Brain microvascular endothelial cell (primary cell): ENCODE results near the gene HLA-DQB2.
"Not testable (repeated sequence)": the region's sequence is repeated elsewhere in the genome, so short reads cannot be mapped to it uniquely, and the experiment has no call there.

Experiments used
- DNase-seq: peaks from one replicate; pipeline ENCODE4 v3.0.0-alpha.2; 2020
- H3K27ac ChIP-seq: fragments of 250-450 bp; sonication (Bioruptor Pico); 2 replicates; pipeline ENCODE4 v1.5.1; 2020; ENCODE audit warnings: mild to moderate bottlenecking, moderate library complexity
- H3K27me3 ChIP-seq: fragments of 250-450 bp; sonication (Bioruptor Pico); replicated peaks from 2 replicates; pipeline ENCODE4 v1.5.1; 2020; ENCODE audit warnings: mild to moderate bottlenecking
- H3K36me3 ChIP-seq: fragments of 250-450 bp; sonication (Bioruptor Pico); replicated peaks from 2 replicates; pipeline ENCODE4 v1.5.1; 2020; ENCODE audit warnings: mild to moderate bottlenecking
- H3K4me3 ChIP-seq: 2 replicates; pipeline ENCODE4 v1.5.1; 2011; ENCODE audit warnings: low read depth, mild to moderate bottlenecking, control low read depth, low read length, moderate library complexity
- CTCF ChIP-seq: IDR thresholded peaks from 2 replicates; pipeline ENCODE4 v1.5.1; 2011; ENCODE audit warnings: low read depth, mild to moderate bottlenecking, moderate library complexity, low read length, control low read depth, inconsistent platforms; ENCODE audit errors: missing control alignments
- in situ Hi-C: cut with HindIII; loops from 2 replicates; pipeline ENCODE4 v1.10.0; 2017; ENCODE audit warnings: low sequenced_read_pairs, low pct_ligation_motif_present

Gene HLA-DQB2

GRCh38 chr6:32763421-32763820, at the start of gene HLA-DQB2:
Gene HLA-DQB2 (minus strand): TSS chr6:32763532. CDS start chr6:32763470, 62 bp downstream.
- in situ Hi-C loops: no loop called here
- no peaks in the 10 kb centered on the region for H3K27me3 ChIP-seq

GRCh38 chr6:32809171-32809570, 45.8 kb upstream of the HLA-DQB2 start:
- H3K4me3 ChIP-seq: no peak overlapping the region
- in situ Hi-C loops: no loop called here
- no peaks in the 10 kb centered on the region for H3K36me3 ChIP-seq
- TF ChIP-seq CTCF: no peak
- H3K27ac ChIP-seq: no peak overlapping the region
- H3K27me3 ChIP-seq: no peaks in the 10 kb centered on the region
- no peak for DNase-seq

More at GRCh38 chr6:32763421-32763820, at the start of gene HLA-DQB2:
- no peaks in the 10 kb centered on the region for H3K36me3 ChIP-seq
- DNase-seq: no peak
- no peak for TF ChIP-seq CTCF
- no peak within 1 kb of the TSS for H3K4me3 ChIP-seq
- H3K27ac ChIP-seq: no peak within 1 kb of the TSS

GRCh38 chr6:32807020-32807580, 43.8 kb upstream of the HLA-DQB2 start:
- TF ChIP-seq CTCF: no peak

GRCh38 chr6:32805404-32805803, 42.1 kb upstream of the HLA-DQB2 start:
- H3K27me3 ChIP-seq: peaks cover 16% of the 10 kb centered on the region
- DNase-seq, H3K4me3 ChIP-seq, in situ Hi-C loops, H3K27ac ChIP-seq, H3K36me3 ChIP-seq: not testable (repeated sequence)

More at GRCh38 chr6:32807020-32807580, 43.8 kb upstream of the HLA-DQB2 start:
- in situ Hi-C loops: no loop called here
- Histone ChIP-seq H3K27ac (no peak overlapping the region), H3K4me3 (no peak overlapping the region), H3K36me3 (no peaks in the 10 kb centered on the region), H3K27me3 (peaks cover 11% of the 10 kb centered on the region)
- DNase-seq: no peak

GRCh38 chr6:32803416-32803815, 40.1 kb upstream of the HLA-DQB2 start:
- in situ Hi-C loops: no loop called here

GRCh38 chr6:32799740-32800139, 36.4 kb upstream of the HLA-DQB2 start:
- Histone ChIP-seq H3K27me3 (peaks cover 16% of the 10 kb centered on the region), H3K27ac (no peak overlapping the region), H3K36me3 (no peaks in the 10 kb centered on the region), H3K4me3 (no peak overlapping the region)
- TF ChIP-seq CTCF: no peak
- in situ Hi-C loops: no loop called here
- no peak for DNase-seq

More at GRCh38 chr6:32803416-32803815, 40.1 kb upstream of the HLA-DQB2 start:
- peaks cover 16% of the 10 kb centered on the region for H3K27me3 ChIP-seq
- H3K4me3 ChIP-seq: no peak overlapping the region
- no peak for TF ChIP-seq CTCF
- H3K27ac ChIP-seq: no peak overlapping the region
- no peaks in the 10 kb centered on the region for H3K36me3 ChIP-seq
- DNase-seq: no peak
